IPS-18c (cell line): ENCODE data around the gene CTSD.

Source experiments
- H3K4me3 ChIP-seq: 2 replicates; pipeline ENCODE4 v1.7.0; 2013; ENCODE audit warnings: low read depth, mild to moderate bottlenecking, low read length, moderate library complexity; ENCODE audit not compliant: insufficient read depth
- H3K9me3 ChIP-seq: one replicate; pipeline ENCODE4 v1.6.1; 2013; ENCODE audit warnings: mild to moderate bottlenecking, low read length, moderate library complexity; ENCODE audit not compliant: control insufficient read depth, insufficient read depth

Gene CTSD

DNA sequence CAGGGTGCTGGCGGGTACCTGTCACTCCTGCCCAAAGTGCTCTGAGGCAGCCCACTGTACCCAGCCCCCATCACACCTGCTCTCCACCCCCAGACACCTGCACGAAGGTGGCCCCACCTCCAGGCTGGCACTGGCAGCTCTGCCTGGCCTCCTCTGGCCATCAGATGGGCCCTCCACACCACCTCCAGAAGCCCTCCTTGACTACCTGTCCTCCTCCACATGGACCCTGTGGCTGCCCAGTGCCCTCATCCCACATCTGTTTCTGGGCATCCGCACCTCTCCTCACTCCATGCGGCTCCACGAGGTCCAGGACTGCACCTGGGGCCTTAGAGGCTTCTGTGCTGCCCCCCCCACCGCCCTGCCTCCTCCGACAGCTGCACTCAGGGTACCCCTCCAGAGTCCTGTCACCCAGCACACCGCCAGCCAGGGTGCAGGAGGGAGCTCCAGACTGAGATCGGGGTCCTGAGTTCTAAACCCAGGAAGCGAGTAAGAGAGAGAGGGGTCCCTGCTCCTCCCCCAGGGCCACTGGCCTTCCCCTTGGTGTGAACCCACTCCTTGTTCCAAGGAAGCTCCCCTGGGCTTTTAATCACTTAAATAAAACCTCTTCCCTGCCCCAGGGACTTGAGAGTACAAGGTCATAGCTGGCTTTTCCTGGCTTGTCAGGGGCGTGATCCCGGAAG, 1.7 kb downstream of the CTSD start:
- Histone ChIP-seq H3K9me3 (no peaks in the 10 kb centered on the region), H3K4me3 (no peak overlapping the region)

DNA sequence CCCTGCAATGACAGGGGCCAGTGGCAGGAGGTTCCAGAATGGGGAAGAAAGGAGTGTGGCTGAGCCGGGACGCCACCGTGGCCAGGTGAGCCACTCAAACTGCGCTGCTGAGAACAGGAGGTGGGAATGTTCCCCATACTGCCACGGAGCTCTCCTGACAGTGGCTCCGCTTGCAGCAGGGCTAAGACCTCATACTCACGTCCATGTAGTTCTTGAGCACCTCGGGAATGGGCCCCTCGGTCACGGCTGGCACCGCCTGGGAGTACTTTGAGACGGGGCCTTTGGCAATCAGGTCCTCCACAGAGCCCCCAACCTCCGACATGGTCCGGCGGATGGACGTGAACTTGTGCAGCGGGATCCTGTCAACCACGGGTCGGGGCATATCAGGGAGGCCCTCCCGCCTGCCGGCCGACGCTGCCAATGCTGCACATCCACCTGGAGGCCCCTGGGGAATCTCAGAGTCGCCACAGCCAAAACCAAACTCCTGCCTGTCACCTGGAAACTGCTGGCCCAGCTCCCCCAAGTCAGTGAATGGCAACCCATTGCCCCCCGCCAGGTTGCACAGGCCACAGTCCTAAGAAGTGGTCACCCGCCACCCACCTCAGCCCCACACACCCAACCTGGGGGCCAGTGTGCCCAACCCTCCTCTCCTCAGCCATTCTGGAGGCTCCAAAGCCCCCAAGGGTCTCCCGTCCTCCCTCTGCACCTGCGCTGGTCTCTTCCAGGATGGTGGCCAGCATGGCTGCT, 2.4 kb downstream of the CTSD start:
- Histone ChIP-seq H3K9me3 (no peaks in the 10 kb centered on the region), H3K4me3 (no peak overlapping the region)

DNA sequence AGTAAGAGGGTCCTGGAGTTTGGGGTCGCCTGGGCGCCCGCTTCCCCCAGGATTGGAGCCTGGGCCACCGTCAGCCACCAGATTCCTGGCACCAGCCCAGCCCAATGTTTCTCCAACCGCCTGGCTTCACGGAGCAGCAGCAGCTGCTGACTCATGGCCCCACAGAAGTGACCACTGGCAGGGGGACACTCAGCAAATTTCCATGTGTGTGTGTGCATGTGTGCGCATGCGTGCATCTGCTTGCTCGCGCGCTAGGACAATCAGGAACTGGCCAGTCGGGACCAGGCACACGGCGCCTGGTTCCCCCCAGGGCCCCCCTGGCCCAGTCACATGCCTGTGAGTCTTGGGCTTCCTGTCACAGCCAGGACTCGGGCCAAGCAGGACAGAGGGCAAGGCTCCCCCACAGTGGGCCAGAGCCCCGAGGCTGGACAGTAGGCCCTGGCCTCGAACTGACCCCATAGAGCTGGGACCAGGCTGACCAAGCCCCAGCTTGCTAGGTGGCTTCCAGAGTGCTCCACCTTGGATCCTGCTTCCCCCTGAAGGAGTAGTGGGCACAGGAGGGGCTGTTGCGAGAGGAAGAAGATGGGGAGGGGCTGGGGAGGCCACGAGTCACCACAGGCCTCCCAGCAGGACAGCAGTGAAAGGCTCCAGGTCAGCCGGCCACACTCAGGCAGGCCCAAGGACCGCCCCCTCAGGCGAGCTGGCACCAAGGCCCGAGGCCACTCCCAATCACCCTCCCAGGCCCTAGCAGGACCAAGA, 3.2 kb downstream of the CTSD start:
- no peak overlapping the region for H3K4me3 ChIP-seq
- no peaks in the 10 kb centered on the region for H3K9me3 ChIP-seq

DNA sequence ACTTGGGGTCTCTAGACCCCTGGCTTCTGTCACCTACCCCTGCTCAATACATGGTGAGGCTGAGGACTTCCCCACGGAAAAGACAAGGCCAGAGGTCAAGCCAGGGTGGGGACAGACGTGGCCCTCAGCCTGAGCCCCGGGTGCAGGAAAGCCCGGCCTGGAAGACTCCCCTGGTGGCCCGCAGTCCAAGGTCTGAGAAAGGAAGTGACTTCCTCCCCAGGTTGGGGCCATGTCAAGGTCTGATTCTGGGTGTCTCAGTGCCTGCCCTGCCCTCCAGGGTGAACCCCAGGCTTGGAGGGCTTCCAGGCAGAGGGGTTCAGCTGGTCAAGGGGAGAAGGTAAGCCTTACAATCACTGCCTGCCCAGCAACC, 3.9 kb downstream of the CTSD start:
- Histone ChIP-seq H3K9me3 (no peaks in the 10 kb centered on the region), H3K4me3 (no peak overlapping the region)

DNA sequence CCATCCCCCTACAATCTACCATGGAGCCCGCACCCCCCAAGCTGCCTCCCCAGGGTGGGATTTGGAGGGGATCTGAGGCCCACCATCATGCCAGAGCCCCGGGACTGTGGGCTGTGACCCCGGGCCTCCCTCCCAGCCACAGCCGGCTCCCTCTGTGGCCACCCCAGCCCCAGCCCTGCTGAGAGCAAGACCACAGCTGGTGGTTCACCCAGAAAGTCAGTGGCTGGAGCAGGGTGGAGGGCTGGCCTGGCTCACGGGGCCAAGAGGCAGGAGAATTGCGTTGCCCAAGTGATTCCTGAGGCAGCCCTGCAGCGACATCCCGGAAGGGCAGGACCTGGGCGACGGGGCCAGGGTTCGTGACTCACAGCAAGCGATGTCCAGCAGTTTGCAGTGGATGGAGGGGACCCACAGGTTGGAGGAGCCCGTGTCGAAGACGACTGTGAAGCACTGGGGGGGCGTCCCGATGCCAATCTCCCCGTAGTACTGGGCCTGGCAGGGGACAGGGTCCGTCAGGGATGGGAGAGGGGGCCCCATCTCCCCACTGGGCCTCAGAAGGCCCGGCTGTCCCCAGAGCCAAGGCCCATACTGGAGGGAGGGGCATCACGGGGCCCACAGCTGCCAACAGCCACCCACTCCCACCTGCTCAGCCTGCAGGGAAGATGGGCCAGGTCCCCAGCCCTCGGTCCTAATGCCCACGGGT, 4.4 kb downstream of the CTSD start:
- Histone ChIP-seq H3K9me3 (no peaks in the 10 kb centered on the region), H3K4me3 (no peak overlapping the region)

DNA sequence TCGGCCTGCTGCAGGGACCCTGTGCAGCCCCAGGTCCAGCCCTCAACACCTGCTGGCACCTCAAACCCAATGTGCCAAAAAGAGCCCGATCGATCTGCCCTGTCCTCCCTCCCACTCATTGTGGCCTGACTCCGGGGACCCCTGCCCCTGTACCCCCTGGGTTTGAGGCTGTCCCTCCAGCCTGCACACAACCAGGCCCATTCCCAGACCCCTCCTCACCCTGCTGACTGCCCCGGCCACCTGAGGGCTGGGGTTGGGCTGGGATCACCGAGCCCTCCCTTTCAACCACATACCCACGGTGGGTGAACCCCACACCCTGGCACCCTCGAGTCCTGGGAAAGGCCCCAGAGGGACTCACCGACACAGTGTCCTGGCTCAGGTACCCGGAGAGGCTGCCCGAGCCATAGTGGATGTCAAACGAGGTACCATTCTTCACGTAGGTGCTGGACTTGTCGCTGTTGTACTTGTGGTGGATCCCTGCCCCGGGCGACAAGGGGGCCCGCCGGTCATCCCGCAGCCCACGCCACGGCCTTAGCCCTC, 5.0 kb downstream of the CTSD start:
- Histone ChIP-seq H3K9me3 (no peaks in the 10 kb centered on the region), H3K4me3 (no peak overlapping the region)

DNA sequence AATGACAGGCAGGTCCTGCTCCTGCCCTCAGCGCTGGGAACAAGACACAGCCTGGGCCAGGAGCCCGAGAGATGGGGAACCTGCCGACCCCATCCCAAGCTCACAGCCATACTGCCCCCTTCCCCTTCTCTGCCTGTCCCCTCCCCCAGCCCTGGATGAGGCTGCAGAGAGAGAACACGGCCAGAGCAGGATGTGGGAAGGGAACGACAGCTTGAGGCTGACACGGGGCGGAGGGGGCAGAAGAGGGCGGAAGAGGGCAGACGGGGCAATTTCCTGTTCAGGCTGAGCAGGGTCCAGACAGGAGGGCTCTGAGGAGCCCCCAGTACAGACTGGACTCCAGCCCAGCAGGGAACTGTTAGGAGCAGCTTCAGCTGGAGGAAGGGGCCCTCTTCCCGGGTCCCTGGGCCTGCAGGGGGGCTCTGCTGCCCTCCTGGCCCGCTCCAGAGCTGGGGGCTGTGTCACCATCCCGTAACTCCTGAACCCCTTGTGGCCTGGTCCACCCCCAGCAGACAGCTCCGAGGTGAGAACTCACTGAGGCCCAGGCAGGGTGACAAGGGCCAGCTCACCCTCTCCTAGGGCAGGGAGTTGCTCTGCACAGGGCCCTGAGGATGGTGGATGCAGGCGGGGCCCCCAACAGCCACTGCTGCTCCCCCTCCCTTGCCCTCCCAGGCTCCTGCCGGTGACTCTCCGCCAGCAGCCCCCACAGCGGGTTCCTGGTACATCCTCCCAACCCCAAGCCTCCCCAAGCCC, 5.7 kb downstream of the CTSD start:
- no peak overlapping the region for H3K4me3 ChIP-seq

DNA sequence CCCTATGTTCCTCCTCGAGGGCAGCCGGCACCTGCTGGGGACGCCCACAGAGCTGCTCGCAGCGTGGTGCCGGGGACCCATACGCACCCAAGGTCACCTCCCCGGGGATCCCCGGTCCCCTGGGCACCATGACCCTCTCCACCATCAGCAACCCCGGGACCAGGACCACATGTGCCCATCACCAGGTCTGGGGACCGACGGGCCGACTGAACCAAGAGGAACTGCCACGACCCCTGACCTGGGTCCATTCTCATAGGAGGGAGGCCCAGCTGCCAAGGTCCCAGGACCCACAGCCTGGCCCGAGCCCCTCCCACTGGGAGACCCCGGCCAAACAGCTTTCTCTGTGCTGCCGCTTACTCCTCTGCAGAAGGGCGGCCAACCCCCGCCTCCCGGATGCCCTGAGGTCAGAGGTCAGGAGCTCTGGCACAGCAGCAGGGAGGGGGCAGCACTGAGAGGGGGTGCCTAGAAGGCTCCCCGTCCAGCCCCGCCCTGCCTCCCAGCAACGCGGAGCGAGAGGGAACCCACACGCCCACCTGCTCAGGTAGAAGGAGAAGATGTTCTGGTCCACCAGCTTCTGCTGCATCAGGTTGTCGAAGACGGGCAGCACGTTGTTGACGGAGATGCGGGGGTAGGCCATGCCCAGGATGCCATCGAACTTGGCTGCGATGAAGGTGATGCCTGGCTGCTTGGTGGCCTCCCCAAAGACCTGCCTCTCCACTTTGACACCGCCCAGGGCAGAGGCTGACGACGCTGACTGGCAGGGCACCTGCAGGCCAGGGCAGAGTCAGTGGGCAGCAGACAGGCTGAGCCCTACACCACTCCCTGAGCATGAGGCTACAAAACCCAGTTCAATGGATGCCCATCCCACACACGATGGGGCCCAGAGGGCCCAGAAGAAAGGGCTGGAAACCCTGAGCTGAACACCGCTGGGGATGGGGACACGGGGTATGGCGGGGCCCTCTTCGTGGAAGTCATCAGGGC, 6.6 kb downstream of the CTSD start:
- Histone ChIP-seq H3K4me3 (no peak overlapping the region), H3K9me3 (no peaks in the 10 kb centered on the region)

More for the DNA sequence above, 5.7 kb downstream of the CTSD start:
- H3K9me3 ChIP-seq = no peaks in the 10 kb centered on the region

DNA sequence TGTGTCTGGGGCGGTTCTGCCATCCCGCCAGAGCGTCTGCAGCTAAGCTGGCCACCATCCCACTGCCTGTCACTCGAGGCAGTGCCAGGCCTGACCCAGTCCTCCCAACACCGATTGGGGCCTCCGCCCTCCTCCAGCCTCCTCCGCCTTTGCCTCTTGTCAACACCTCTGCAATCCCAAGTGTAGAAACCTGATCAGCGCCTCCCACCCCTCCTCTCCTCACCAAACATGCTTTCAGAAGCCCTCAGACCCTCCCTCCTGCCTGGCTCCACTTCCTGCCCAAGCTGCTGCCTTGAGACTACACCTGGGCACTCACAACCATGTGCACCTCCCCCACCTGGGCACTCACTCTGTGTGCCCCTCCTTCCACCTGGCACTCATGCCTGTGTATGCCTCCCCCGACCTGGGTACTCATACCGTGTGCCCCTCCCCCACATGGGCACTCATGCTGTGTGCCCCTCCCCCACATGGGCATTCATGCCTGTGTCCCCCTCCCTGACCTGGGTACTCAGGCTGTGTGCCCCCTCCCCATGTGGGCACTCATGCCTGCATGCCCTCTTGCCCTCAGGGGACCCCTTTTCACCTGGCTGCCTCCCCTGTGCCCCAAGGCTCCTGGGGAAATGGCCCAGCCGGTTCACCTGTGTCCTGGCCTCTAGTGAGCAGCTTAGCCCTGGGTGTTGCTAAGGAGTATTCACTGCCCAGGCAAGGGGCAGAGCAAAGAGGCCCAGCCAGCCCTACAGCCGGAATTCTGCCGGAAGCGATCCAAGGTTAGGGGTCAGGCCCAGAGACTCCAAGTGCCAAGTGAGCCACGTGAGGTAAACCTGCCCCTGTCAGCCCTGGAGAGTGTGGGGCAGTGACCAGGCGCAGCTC, 7.8 kb downstream of the CTSD start:
- Histone ChIP-seq H3K9me3 (no peaks in the 10 kb centered on the region), H3K4me3 (no peak overlapping the region)

DNA sequence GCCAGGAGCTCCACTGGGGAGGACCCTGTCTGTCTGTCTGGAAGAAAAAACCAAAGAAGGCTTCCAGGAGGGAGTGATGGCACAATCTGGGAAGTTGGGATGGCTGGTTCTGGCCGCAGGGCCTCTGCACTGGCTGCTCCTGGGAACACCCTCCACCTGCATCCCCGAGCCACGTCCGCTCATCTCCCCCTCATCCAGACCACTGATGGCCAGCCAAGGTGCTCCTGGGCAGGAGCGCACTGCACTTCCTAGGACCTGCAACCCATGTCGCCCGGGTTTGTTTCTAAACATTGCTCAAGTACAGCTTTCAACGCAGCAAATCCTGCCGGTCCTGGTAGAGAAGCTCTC, 8.4 kb downstream of the CTSD start:
- Histone ChIP-seq H3K4me3 (no peak overlapping the region), H3K9me3 (no peaks in the 10 kb centered on the region)

DNA sequence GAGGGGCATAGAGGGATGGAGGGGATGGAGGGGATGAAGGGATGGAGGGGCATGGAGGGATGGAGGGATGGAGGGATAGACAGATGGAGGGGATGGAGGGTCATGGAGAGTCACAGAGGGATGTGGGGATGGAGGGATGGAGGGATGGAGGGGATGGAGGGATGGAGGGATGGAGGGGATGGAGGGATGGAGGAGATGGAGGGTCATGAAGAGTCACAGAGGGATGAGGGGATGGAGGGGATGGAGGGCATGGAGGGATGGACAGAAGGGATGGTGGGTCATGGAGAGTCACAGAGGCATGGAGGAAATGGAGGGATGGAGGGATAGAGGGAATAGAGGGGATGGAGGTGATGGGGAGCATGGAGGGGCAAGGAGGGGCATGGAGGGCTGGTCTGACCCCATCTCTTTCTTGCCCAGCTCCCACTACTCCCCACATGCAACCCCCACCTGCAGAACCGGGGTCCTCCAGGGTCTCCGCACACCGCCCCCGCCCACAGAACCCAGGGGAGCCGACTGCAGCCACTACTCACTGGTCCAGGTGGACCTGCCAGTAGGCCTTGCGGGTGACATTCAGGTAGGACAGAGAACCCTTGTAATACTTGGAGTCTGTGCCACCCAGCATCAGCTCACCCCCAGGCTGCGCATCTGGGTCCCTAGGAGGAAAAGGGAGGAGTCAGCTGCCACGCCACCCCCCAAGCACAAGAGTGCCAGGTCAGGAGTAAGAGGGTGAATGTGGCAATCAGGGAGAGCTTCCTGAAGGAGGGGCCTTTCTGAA, 9.2 kb downstream of the CTSD start:
- Histone ChIP-seq H3K4me3 (no peak overlapping the region), H3K9me3 (no peaks in the 10 kb centered on the region)

DNA sequence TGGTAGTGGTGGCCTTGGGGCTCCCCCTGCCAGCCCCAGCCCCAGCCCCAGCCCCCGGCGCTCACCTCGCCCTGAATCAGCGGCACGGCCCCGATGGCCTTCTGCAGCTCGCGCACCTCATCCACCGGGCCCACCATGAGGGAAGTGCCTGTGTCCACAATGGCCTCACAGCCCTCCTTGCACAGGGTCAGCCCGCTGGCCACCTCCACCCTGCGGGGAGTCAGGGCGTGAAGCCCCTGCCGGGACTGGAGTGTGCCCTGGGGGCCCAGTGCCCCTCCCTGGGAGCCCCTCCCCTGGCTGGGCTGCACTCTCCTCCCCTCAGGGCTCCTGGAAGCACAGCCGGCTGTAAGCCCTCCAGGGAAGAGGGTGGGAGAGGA, 9.8 kb downstream of the CTSD start:
- no peak overlapping the region for H3K4me3 ChIP-seq
- no peaks in the 10 kb centered on the region for H3K9me3 ChIP-seq

DNA sequence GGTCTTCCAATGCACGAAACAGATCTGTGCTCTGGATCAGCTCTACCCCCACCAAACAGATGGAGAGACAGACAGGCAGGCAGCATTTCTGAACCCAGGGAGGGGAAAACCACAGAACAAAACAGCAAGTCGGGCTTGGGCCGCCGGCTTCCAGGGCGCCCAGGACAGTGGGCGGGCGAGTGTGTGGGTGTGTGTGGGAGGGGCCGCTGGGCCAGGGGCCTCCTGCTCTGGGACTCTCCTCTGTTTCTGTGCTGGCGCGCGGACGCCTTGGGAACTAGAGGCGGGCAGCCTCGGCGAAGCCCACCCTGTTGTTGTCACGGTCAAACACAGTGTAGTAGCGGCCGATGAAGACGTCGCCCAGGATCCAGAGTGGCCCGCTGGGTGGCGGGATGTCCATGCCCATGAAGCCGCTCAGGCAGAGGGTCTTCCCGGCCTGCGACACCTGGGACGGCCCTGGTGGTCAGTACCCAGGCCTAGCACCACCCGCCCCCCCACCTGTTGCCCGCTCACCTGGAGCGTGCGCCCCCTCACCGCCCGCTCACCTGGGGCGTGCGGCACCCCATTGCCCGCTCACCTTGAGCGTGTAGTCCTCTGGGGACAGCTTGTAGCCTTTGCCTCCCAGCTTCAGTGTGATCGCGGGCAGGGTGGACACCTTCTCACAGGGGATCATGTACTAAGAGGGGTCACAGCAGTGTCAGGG, 10.3 kb downstream of the CTSD start:
- Histone ChIP-seq H3K4me3 (no peak overlapping the region), H3K9me3 (no peaks in the 10 kb centered on the region)

DNA sequence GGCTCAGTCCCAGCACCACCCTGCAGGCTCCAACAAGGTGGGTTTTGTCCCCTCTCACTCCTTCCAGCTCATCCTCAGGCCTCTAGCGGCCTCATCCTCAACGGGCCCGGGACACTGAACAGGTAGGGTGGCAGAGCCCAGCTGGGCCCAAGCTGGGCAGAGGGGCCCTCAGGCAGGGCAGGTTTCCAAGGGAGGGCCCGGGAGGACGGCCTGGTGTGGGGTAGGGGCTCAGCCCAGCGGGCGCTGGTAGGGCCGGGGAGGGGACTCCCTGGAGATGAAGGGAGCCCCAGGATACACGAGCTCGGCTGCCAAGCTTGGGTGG, 10.9 kb downstream of the CTSD start:
- Histone ChIP-seq H3K9me3 (no peaks in the 10 kb centered on the region), H3K4me3 (no peak overlapping the region)
